PC-9 (cell line): ENCODE data around the gene VPS13D.

ENCODE experiments used
- CTCF ChIP-seq: fragments of 200-600 bp; sonication (generic); conservative IDR thresholded peaks from 2 replicates; pipeline ENCODE4 v1.6.1; 2017; ENCODE audit warnings: mixed run types, antibody characterized with exemption, mild to moderate bottlenecking, moderate library complexity
- EZH2 ChIP-seq: fragments of 200-600 bp; sonication (generic); IDR thresholded peaks from 2 replicates; pipeline ENCODE4 v1.8.0; 2017; ENCODE audit warnings: antibody characterized with exemption, low read depth

GRCh38 chr1:12215118-12215961 is 14.5 kb upstream of the VPS13D start:
- TF ChIP-seq EZH2, result no peak
- TF ChIP-seq CTCF, result no peak
